Stomach (tissue), 4 donors: ENCODE data around the gene MCTP1.

Source experiments
- EP300 ChIP-seq: sonication (generic); formaldehyde crosslinking; IDR thresholded peaks from one replicate; pipeline ENCODE4 v1.6.1; 2017; ENCODE audit warnings: antibody characterized with exemption
- POLR2A ChIP-seq, 4 donors: fragments of 450-650 bp; IDR thresholded peaks; one replicate each; pipeline ENCODE4 v1.6.1; 2016; ENCODE audit warnings: antibody characterized with exemption in 4 of 4, control low read depth in 2 of 4, mild to moderate bottlenecking in 1 of 4, moderate library complexity in 1 of 4
- POLR2AphosphoS5 ChIP-seq, 3 donors: sonication (generic); formaldehyde crosslinking; IDR thresholded peaks; one replicate each; pipeline ENCODE4 v1.6.1; 2016; ENCODE audit warnings: antibody characterized with exemption in 3 of 3
- TF ChIP-seq, protein P1 (sequence below), 7 experiments: fragments of 450-650 bp in 4 of 7; fragments of 200-600 bp in 3 of 7; sonication (generic) in 3 of 7; IDR thresholded peaks; one replicate each; pipeline ENCODE4 v1.5.1; 2016 to 2019; ENCODE audit warnings: antibody characterized with exemption in 7 of 7, control low read depth in 2 of 7, mild to moderate bottlenecking in 1 of 7

DNA sequence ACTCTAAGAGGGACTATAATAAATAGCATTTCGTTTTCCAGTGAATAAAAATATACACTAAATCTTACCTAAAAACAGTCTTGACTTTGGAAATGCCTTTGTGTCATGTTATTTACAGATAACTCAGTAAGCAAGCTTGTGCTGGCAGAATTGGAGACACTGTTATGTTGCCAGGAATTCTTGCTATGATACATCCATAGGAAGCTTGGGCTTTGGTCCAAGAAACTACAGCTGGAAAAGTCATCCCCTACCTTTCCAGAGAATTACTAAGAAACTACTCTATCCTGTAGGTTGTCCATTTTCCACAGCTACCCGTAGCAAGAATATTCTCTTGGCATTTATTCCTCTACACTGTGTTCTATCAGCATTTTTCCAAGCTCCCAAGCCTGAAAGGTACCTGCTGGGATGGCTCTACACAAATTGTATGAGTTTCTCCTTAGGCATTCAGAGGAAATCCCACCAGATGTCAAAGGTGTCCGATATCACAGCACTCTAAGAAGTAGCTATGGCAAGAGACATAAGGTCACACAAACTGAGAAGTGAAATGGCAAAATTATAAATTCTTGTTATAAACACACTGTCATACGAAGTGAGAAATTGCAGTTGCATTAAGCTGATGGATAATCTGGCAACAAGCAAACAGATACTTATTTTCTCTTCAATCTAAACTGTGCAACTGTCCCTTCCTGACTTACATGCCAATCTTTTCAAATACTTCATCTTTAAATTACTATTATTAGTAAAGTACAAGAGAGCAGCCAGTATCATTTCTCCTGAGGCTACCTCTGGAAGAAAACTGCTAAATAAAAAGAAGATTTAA lies 68.5 kb downstream of the MCTP1 start:
- TF ChIP-seq, protein P1, sequence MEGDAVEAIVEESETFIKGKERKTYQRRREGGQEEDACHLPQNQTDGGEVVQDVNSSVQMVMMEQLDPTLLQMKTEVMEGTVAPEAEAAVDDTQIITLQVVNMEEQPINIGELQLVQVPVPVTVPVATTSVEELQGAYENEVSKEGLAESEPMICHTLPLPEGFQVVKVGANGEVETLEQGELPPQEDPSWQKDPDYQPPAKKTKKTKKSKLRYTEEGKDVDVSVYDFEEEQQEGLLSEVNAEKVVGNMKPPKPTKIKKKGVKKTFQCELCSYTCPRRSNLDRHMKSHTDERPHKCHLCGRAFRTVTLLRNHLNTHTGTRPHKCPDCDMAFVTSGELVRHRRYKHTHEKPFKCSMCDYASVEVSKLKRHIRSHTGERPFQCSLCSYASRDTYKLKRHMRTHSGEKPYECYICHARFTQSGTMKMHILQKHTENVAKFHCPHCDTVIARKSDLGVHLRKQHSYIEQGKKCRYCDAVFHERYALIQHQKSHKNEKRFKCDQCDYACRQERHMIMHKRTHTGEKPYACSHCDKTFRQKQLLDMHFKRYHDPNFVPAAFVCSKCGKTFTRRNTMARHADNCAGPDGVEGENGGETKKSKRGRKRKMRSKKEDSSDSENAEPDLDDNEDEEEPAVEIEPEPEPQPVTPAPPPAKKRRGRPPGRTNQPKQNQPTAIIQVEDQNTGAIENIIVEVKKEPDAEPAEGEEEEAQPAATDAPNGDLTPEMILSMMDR (IDR thresholded peaks at IDR 0.05), result no peak
- TF ChIP-seq POLR2A (IDR thresholded peaks at IDR 0.05), result no peak
- no peak for TF ChIP-seq EP300
- no peak for TF ChIP-seq POLR2AphosphoS5 (IDR thresholded peaks at IDR 0.05)
